OCI-LY3 (cell line): ENCODE data around the gene MED15.

Experiments
- CTCF ChIP-seq: fragments of 200-600, 300-600 bp; sonication (generic); IDR thresholded peaks from 2 replicates; pipeline ENCODE4 v1.5.1; 2014; ENCODE audit warnings: antibody characterized with exemption, low read length, low read depth
- EZH2phosphoT487 ChIP-seq: fragments of 200-600 bp; shearing (Covaris generic); IDR thresholded peaks from 2 replicates; pipeline ENCODE4 v1.6.1; 2018; ENCODE audit warnings: antibody characterized with exemption, mixed run types, low read depth

GRCh38 chr22:20574920-20575353 lies 67.5 kb downstream of the MED15 start:
- TF ChIP-seq CTCF, result no peak
- TF ChIP-seq EZH2phosphoT487, result no peak
